ENCODE data around the gene LPCAT3. TPM values are rescaled to one million over a fixed set of nuclear protein-coding genes. Genes with fewer than 3 reads are reported as not detected.

The LPCAT3 gene
- total RNA-seq, 2 experiments from 2014 or later, result 29.3 to 32.0 TPM

GRCh38 chr12:6928022-6928702 is 90.1 kb downstream of the LPCAT3 start:
- H3K9me3 Mint-ChIP-seq (ENCODE audit: low read depth), result no peaks in the 10 kb centered on the region
- H3K27me3 Mint-ChIP-seq, result no peaks in the 10 kb centered on the region
- peak; percentile 43 for ATAC-seq
- H3K27ac Mint-ChIP-seq, result peak overlapping the region; percentile 75
- CTCF ChIA-PET, result interaction anchor here (1.0 to 11.0 kb wide), 7 partner anchors 9 to 39 kb away, joined by 3 to 116 read pairs (median 7); partner anchors contain the start of genes C12orf57, LRRC23, PTPN6 and RNU7-1
- H3K4me3 Mint-ChIP-seq, result peak overlapping the region; percentile 78
- peaks cover 3% of the 10 kb centered on the region for H3K36me3 Mint-ChIP-seq
- DNase-seq, result no peak
- peaks cover 60% of the 10 kb centered on the region for H3K4me1 Mint-ChIP-seq

- ATAC-seq, result peak; percentile 45
These were observed 90.8 kb downstream of the LPCAT3 start, which contains the start of gene ATN1 for GRCh38 chr12:6927379-6928021. Gene ATN1 (plus strand): TSS chr12:6927959. CDS start chr12:6934002, 6,043 bp downstream.

More at GRCh38 chr12:6927379-6928021, 90.8 kb downstream of the LPCAT3 start, which contains the start of gene ATN1:
- DNase-seq, result peak; percentile 61
- no peaks in the 10 kb centered on the region for H3K27me3 Mint-ChIP-seq
- H3K36me3 Mint-ChIP-seq, result peaks cover 6% of the 10 kb centered on the region
- H3K9me3 Mint-ChIP-seq (ENCODE audit: low read depth), result no peaks in the 10 kb centered on the region
- CTCF ChIA-PET, result interaction anchor here (0.6 to 11.0 kb wide), 7 partner anchors 10 to 1032 kb away, joined by 3 to 116 read pairs (median 33); partner anchors contain the start of genes C12orf57, ENO2, LRRC23 and PTPN6
- peaks cover 60% of the 10 kb centered on the region for H3K4me1 Mint-ChIP-seq
- H3K4me3 Mint-ChIP-seq, result peak within 1 kb of the TSS; percentile 82
- H3K27ac Mint-ChIP-seq, result peak within 1 kb of the TSS; percentile 89

Small RNAs within 50 kb of the gene (microRNA-seq; reads per million reads assigned to microRNA genes)
- gene MIR141 (50.6 reads per million, percentile 56 among the genes with 10 or more reads in this experiment), gene MIR200C (458 reads per million, percentile 80 among the genes with 10 or more reads in this experiment)

Other genes with a start within 250 kb of the LPCAT3 start
- 100 to 1,000 TPM; 320 to 420 TPM for gene LAG3, start 246.0 kb downstream of the LPCAT3 start, total RNA-seq
- 1 to 10 TPM in 1 of 2 experiments, under 1 TPM in 1; 0.82 to 1.8 TPM for gene CD4, start 228.9 kb downstream of the LPCAT3 start, total RNA-seq
- gene GPR162, start 196.7 kb downstream of the LPCAT3 start, total RNA-seq, result under 1 TPM in 1 of 2 experiments, not detected in 1; 0.82 TPM
- gene P3H3, start 190.1 kb downstream of the LPCAT3 start, total RNA-seq, result under 1 TPM; 0.23 to 0.99 TPM
- gene GNB3, start 177.6 kb downstream of the LPCAT3 start, total RNA-seq, result under 1 TPM in 1 of 2 experiments, not detected in 1; 0.12 TPM
- 100 to 1,000 TPM in 1 of 2 experiments, 10 to 100 TPM in 1; 89.1 to 125 TPM for gene CDCA3, start 167.2 kb downstream of the LPCAT3 start, total RNA-seq
- 100 to 1,000 TPM in 1 of 2 experiments, 10 to 100 TPM in 1; 98.8 to 129 TPM for gene USP5, start 166.3 kb downstream of the LPCAT3 start, total RNA-seq
- gene TPI1, start 150.9 kb downstream of the LPCAT3 start, total RNA-seq, result 1,000 to 10,000 TPM; 1,086 to 1,277 TPM
- gene SPSB2, start 145.2 kb downstream of the LPCAT3 start, total RNA-seq, result 10 to 100 TPM; 10.5 to 14.4 TPM
- 1 to 10 TPM; 4.9 to 8.7 TPM for gene LRRC23, start 113.7 kb downstream of the LPCAT3 start, total RNA-seq
- gene ENO2, start 103.9 kb downstream of the LPCAT3 start, total RNA-seq, result 100 to 1,000 TPM; 106 to 171 TPM
- 10 to 100 TPM; 38.3 to 40.1 TPM for gene ATN1, start 90.5 kb downstream of the LPCAT3 start, total RNA-seq
- gene RNU7-1, start 74.7 kb downstream of the LPCAT3 start, total RNA-seq, result not detected
- 100 to 1,000 TPM; 120 to 132 TPM for gene C12orf57, start 74.5 kb downstream of the LPCAT3 start, total RNA-seq
- gene PTPN6, start 67.1 kb downstream of the LPCAT3 start, total RNA-seq, result 100 to 1,000 TPM; 283 to 367 TPM
- gene PHB2, start 47.8 kb downstream of the LPCAT3 start, total RNA-seq, result 100 to 1,000 TPM; 211 to 271 TPM
- gene EMG1, start 47.6 kb downstream of the LPCAT3 start, total RNA-seq, result 10 to 100 TPM; 59.9 to 69.5 TPM
- 1 to 10 TPM; 1.6 to 2.5 TPM for gene C1S, start 42.2 kb upstream of the LPCAT3 start, total RNA-seq
- 1 to 10 TPM; 4.0 to 5.3 TPM for gene C1R, start 74.0 kb upstream of the LPCAT3 start, total RNA-seq
- gene C1RL, start 90.7 kb upstream of the LPCAT3 start, total RNA-seq, result 10 to 100 TPM; 21.8 to 27.4 TPM
- gene RBP5, start 110.4 kb upstream of the LPCAT3 start, total RNA-seq, result under 1 TPM; 0.87 to 0.91 TPM
- gene CLSTN3, start 111.9 kb upstream of the LPCAT3 start, total RNA-seq, result 100 to 1,000 TPM in 1 of 2 experiments, 10 to 100 TPM in 1; 71.9 to 109 TPM
- 10 to 100 TPM; 15.3 to 16.2 TPM for gene PEX5, start 171.2 kb upstream of the LPCAT3 start, total RNA-seq

Measured in activated CD8-positive, alpha-beta memory T cell treated with anti-CD3 and anti-CD28 coated beads, Interleukin-2, amount 10 ng/mL, durations not matched to agents 7 days and 5 days (primary cell).